ENCODE measurements around the gene ANKRD9. TPM values are rescaled to one million over a fixed set of nuclear protein-coding genes. Genes with fewer than 3 reads are reported as not detected.
A peak's percentile ranks its signal among the peaks of the same experiment; 100 is the strongest.

ANKRD9 gene
- total and polyA plus RNA-seq, 2 of the 13 experiments (the other 11 are each of a cell fraction or from before 2014, with no cell fraction given) = 10.0 to 15.0 TPM

DNA sequence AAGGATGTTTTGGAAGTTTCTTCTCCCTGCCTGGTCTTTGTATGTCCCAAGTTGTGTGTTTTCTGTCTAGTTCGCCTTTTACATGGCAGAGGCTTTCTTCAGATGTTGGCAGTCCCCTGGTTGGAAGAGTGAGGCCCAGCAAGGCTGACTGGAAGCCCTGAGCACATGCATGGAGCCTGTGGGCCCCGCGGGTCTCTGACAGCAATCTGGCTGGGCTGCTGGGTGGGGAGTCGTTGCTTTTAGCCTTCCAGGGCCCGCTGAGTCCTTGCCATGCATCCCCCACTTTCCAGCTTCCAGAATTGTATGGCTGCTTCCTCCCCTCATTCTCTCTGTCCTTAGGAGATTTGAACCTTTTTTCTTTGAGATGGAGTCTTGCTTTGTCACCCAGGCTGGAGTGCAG lies 25.3 kb downstream of the ANKRD9 start:
- H3K79me2 ChIP-seq (ENCODE audit: insufficient read depth, low read length) = no peaks in the 10 kb centered on the region
- DNase-seq (ENCODE audit: low spot score) = no peak
- no peak overlapping the region for H3K4me3 ChIP-seq (replicated peaks in 1 of 3; ENCODE audit: insufficient read depth in 1 of 3, low read depth in 2 of 3, low read length in 3 of 3)
- H3K27ac ChIP-seq (ENCODE audit: extremely low read length, insufficient read depth, low read length) = no peak overlapping the region
- ATAC-seq = no peak
- H3K4me2 ChIP-seq (ENCODE audit: low read depth, low read length) = no peak overlapping the region
- no peaks in the 10 kb centered on the region for H3K27me3 ChIP-seq (ENCODE audit: control insufficient read depth in 1 of 2, insufficient read depth in 2 of 2, low read length in 2 of 2)
- ChIA-PET CTCF (ENCODE audit: low intra/inter-chr PET ratio, low total read pairs) (no interaction called here), POLR2A (no interaction called here)
- H3K9ac ChIP-seq (ENCODE audit: insufficient read depth, low read depth, low read length) = no peak overlapping the region
- BruUV-seq (replicated peaks) = no TSS peak
- H4K20me1 ChIP-seq (ENCODE audit: insufficient read depth, low read length) = no peaks in the 10 kb centered on the region
- intact Hi-C loops (cut with micrococcal nuclease; ENCODE audit: unreplicated experiment) (no loop called here), in situ Hi-C loops (cut with HindIII; ENCODE audit: extremely low pct_ligation_motif_present, low pct_unique_long_range_greater_than_20kb) (no loop called here)
- TF ChIP-seq, protein P1, sequence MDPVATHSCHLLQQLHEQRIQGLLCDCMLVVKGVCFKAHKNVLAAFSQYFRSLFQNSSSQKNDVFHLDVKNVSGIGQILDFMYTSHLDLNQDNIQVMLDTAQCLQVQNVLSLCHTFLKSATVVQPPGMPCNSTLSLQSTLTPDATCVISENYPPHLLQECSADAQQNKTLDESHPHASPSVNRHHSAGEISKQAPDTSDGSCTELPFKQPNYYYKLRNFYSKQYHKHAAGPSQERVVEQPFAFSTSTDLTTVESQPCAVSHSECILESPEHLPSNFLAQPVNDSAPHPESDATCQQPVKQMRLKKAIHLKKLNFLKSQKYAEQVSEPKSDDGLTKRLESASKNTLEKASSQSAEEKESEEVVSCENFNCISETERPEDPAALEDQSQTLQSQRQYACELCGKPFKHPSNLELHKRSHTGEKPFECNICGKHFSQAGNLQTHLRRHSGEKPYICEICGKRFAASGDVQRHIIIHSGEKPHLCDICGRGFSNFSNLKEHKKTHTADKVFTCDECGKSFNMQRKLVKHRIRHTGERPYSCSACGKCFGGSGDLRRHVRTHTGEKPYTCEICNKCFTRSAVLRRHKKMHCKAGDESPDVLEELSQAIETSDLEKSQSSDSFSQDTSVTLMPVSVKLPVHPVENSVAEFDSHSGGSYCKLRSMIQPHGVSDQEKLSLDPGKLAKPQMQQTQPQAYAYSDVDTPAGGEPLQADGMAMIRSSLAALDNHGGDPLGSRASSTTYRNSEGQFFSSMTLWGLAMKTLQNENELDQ (CRISPR knock-in tag; IDR thresholded peaks at IDR 0.05; ENCODE audit: borderline replicate concordance) = no peak
- no peak overlapping the region for H2AFZ ChIP-seq (ENCODE audit: low read length)
- no peaks in the 10 kb centered on the region for H3K9me3 ChIP-seq (ENCODE audit: low read length)
- H3K36me3 ChIP-seq (replicated peaks in 1 of 2; ENCODE audit: control insufficient read depth in 1 of 2, insufficient read depth in 2 of 2, low read length in 2 of 2) = no peaks in the 10 kb centered on the region
- peaks cover 29% of the 10 kb centered on the region for H3K4me1 ChIP-seq (ENCODE audit: insufficient read depth, low read length)
- FAIRE-seq = no peak
- 100% methylated on average over 3 of the region's 5 CpGs for WGBS (ENCODE audit: low lambda C conversion rate)

DNA sequence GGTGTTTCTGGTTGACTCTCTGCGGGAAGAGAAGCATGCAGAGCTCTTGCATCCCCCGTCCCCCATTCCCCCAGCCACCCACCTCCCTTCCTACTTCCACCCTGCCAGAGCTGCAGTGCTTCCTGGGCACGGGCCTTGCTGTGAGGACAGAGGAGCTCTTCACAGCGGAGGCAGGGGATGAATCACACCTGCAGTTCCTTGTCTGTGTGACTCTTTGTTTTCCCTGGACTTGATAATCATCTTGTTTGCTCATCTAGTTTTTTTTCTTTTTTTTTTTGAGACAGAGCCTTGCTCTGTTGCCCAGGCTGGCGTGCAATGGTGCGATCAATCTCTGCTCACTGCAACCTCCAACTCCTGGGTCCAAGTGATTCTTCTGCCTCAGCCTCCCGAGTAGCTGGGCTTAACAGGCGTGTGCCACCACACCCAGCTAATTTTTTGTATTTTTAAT lies 27.8 kb downstream of the ANKRD9 start:
- POLR2A ChIA-PET = interaction anchor here (0.5 to 1.7 kb wide), 11 partner anchors 9 to 104 kb away, joined by 3 to 10 read pairs (median 4); partner anchors contain the start of gene ANKRD9
- peak; percentile 90 for ATAC-seq
- TF ChIP-seq ZNF20 (CRISPR knock-in tag; IDR thresholded peaks at IDR 0.05) (no peak), ZFP36 (IDR thresholded peaks at IDR 0.05; ENCODE audit: borderline replicate concordance, low read depth, low read length, partially characterized antibody) (no peak), ZBTB21 (CRISPR knock-in tag; IDR thresholded peaks at IDR 0.05) (no peak), RBM39 (IDR thresholded peaks at IDR 0.05; ENCODE audit: low read depth, low read length, poor library complexity, severe bottlenecking) (no peak), THAP9 (CRISPR knock-in tag; IDR thresholded peaks at IDR 0.05; ENCODE audit: borderline replicate concordance) (no peak), ATAD3A (CRISPR knock-in tag; IDR thresholded peaks at IDR 0.05) (no peak), JUNB (CRISPR knock-in tag; IDR thresholded peaks at IDR 0.05; ENCODE audit: borderline replicate concordance) (peak; percentile 49; the same call in 1 of the 2 replicates), ZNF597 (CRISPR knock-in tag; IDR thresholded peaks at IDR 0.05) (no peak), ZNF614 (CRISPR knock-in tag; IDR thresholded peaks at IDR 0.05; ENCODE audit: borderline replicate concordance) (0 out of 2 replicates have a peak, but pooled peaks have one; percentile 26), ZNF816 (CRISPR knock-in tag; IDR thresholded peaks at IDR 0.05; ENCODE audit: borderline replicate concordance) (no peak)

More for the DNA sequence above, 27.8 kb downstream of the ANKRD9 start:
- DNase-seq (ENCODE audit: low spot score) (peak; percentile 91), FAIRE-seq (peak; percentile 79)
- Histone ChIP-seq H3K9me3 (ENCODE audit: low read length) (no peaks in the 10 kb centered on the region), H3K4me2 (ENCODE audit: low read depth, low read length) (peak overlapping the region; percentile 25; the same call in 1 of the 2 replicates), H3K79me2 (ENCODE audit: insufficient read depth, low read length) (no peaks in the 10 kb centered on the region), H3K9ac (ENCODE audit: insufficient read depth, low read depth, low read length) (no peak overlapping the region), H4K20me1 (ENCODE audit: insufficient read depth, low read length) (no peaks in the 10 kb centered on the region), H3K36me3 (replicated peaks in 1 of 2; ENCODE audit: control insufficient read depth in 1 of 2, insufficient read depth in 2 of 2, low read length in 2 of 2) (no peaks in the 10 kb centered on the region), H3K4me3 (replicated peaks in 1 of 3; ENCODE audit: insufficient read depth in 1 of 3, low read depth in 2 of 3, low read length in 3 of 3) (no peak overlapping the region), H3K27ac (ENCODE audit: extremely low read length, insufficient read depth, low read length) (peak overlapping the region; percentile 40), H2AFZ (ENCODE audit: low read length) (no peak overlapping the region), H3K4me1 (ENCODE audit: insufficient read depth, low read length) (peaks cover 30% of the 10 kb centered on the region), H3K27me3 (ENCODE audit: control insufficient read depth in 1 of 2, insufficient read depth in 2 of 2, low read length in 2 of 2) (no peaks in the 10 kb centered on the region)
- BruUV-seq (replicated peaks) = no TSS peak
- WGBS (ENCODE audit: low lambda C conversion rate) = 19% methylated on average over 8 of the region's 8 CpGs
- intact Hi-C loops (cut with micrococcal nuclease; ENCODE audit: unreplicated experiment) = no loop called here
- in situ Hi-C loops (cut with HindIII; ENCODE audit: extremely low pct_ligation_motif_present, low pct_unique_long_range_greater_than_20kb) = no loop called here
- CTCF ChIA-PET (ENCODE audit: low intra/inter-chr PET ratio, low total read pairs) = no interaction called here
